SK-N-SH treated with all-trans-retinoic acid at 6 μM for 48 hours (cell line): Measurements from ENCODE around the gene C11orf21.

ENCODE experiments used
- ATAC-seq: fragments of 200-7000 bp; cut with Tn5 transposase; 3 replicates; pipeline ENCODE4 v1.9.1; 2020; ENCODE audit warnings: mild to moderate bottlenecking, moderate library complexity
- CSDC2 ChIP-seq: fragments of 250-450 bp; sonication (Bioruptor Pico); IDR thresholded peaks from 2 replicates; pipeline ENCODE4 v1.5.0; 2020; ENCODE audit warnings: mild to moderate bottlenecking, moderate library complexity
- ESRRG ChIP-seq: fragments of 250-450 bp; sonication (Bioruptor Pico); IDR thresholded peaks from 2 replicates; pipeline ENCODE4 v1.6.1; 2021; ENCODE audit warnings: mild to moderate bottlenecking
- GLIS3 ChIP-seq: fragments of 250-450 bp; sonication (Bioruptor Pico); IDR thresholded peaks from 2 replicates; pipeline ENCODE4 v1.5.0; 2020; ENCODE audit warnings: mild to moderate bottlenecking, moderate library complexity
- OSR1 ChIP-seq: fragments of 250-450 bp; sonication (Bioruptor Pico); IDR thresholded peaks from 2 replicates; pipeline ENCODE4 v1.8.0; 2022; ENCODE audit warnings: moderate library complexity, mild to moderate bottlenecking, inconsistent platforms
- RARB ChIP-seq: fragments of 250-450 bp; sonication (Bioruptor Pico); IDR thresholded peaks from 2 replicates; pipeline ENCODE4 v1.8.0; 2021; ENCODE audit warnings: mild to moderate bottlenecking, moderate library complexity
- SNAI2 ChIP-seq: fragments of 250-450 bp; sonication (Bioruptor Pico); IDR thresholded peaks from 2 replicates; pipeline ENCODE4 v1.5.0; 2020; ENCODE audit warnings: mild to moderate bottlenecking, moderate library complexity
- TCF4 ChIP-seq: fragments of 250-450 bp; sonication (Bioruptor Pico); IDR thresholded peaks from 2 replicates; pipeline ENCODE4 v1.8.0; 2021; ENCODE audit warnings: mild to moderate bottlenecking, moderate library complexity, borderline replicate concordance
- TOX ChIP-seq: fragments of 250-450 bp; sonication (Bioruptor Pico); IDR thresholded peaks from 2 replicates; pipeline ENCODE4 v1.8.0; 2021; ENCODE audit warnings: mild to moderate bottlenecking, moderate library complexity, borderline replicate concordance
- ZNF565 ChIP-seq: fragments of 450-650 bp; formaldehyde crosslinking; conservative IDR thresholded peaks from 2 replicates; pipeline ENCODE4 v1.5.0; 2020; ENCODE audit warnings: low read depth, mild to moderate bottlenecking, moderate library complexity
- ZNF8 ChIP-seq: fragments of 450-650 bp; formaldehyde crosslinking; IDR thresholded peaks from 2 replicates; pipeline ENCODE4 v1.5.0; 2020; ENCODE audit warnings: mild to moderate bottlenecking, moderate library complexity
- TF ChIP-seq, protein P1 (sequence below): fragments of 250-450 bp; sonication (Bioruptor Pico); IDR thresholded peaks from 2 replicates; pipeline ENCODE4 v1.8.0; 2021; ENCODE audit warnings: low read depth, mild to moderate bottlenecking, moderate library complexity, borderline replicate concordance
- TF ChIP-seq, protein P2 (sequence below): fragments of 250-450 bp; sonication (Bioruptor Pico); IDR thresholded peaks from 2 replicates; pipeline ENCODE4 v1.5.1; 2020; ENCODE audit warnings: low read depth, mild to moderate bottlenecking, moderate library complexity

C11orf21 gene

DNA sequence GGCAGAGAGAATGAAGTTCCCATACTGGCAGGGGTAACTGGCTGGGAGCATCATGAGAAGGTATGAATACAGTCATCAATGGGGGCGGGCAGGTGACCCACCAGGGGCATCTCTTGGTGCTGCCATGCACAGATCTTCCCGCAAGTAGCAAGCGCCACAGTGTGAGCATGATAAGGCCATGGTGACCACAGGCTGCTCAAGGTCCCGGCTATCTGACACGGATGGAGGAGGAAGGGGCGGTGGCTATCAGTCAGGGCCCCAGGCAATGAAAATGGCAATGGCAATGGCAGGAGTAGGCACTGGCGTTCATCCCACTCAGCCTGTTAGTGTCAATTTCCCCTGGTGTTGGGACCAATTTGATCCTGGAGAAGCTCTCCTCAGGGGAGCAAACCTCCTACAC is 53.0 kb downstream of the C11orf21 start:
- ATAC-seq = no peak
- TF ChIP-seq, protein P1, sequence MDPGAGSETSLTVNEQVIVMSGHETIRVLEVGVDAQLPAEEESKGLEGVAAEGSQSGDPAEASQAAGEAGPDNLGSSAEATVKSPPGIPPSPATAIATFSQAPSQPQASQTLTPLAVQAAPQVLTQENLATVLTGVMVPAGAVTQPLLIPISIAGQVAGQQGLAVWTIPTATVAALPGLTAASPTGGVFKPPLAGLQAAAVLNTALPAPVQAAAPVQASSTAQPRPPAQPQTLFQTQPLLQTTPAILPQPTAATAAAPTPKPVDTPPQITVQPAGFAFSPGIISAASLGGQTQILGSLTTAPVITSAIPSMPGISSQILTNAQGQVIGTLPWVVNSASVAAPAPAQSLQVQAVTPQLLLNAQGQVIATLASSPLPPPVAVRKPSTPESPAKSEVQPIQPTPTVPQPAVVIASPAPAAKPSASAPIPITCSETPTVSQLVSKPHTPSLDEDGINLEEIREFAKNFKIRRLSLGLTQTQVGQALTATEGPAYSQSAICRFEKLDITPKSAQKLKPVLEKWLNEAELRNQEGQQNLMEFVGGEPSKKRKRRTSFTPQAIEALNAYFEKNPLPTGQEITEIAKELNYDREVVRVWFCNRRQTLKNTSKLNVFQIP (CRISPR knock-in tag) = no peak
- TF ChIP-seq OSR1 (no peak), ZNF565 (CRISPR knock-in tag) (no peak)

DNA sequence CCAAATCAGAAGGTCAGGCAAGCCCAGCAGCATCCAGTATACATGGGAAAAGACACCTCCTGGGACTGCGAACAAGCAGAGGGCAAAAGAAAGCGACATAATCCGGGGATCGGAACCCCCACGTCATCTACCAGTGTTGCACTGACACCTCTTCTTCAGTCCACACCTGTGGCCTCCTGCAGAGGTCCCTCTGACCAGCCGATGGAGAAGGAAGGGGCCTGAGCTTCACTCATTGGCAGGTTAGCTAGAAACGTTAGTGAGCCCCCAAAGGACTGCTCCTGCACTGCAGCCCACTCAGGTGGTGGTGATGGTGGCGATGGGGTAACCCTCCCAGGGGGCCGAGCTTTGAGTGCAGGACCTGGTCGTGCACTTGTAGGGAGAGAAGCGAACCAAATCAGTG is 53.5 kb downstream of the C11orf21 start:
- TF ChIP-seq, protein P2, sequence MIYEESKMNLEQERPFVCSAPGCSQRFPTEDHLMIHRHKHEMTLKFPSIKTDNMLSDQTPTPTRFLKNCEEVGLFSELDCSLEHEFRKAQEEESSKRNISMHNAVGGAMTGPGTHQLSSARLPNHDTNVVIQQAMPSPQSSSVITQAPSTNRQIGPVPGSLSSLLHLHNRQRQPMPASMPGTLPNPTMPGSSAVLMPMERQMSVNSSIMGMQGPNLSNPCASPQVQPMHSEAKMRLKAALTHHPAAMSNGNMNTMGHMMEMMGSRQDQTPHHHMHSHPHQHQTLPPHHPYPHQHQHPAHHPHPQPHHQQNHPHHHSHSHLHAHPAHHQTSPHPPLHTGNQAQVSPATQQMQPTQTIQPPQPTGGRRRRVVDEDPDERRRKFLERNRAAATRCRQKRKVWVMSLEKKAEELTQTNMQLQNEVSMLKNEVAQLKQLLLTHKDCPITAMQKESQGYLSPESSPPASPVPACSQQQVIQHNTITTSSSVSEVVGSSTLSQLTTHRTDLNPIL (CRISPR knock-in tag) = no peak
- no peak for TF ChIP-seq TOX (CRISPR knock-in tag)
- no peak for TF ChIP-seq ZNF8 (CRISPR knock-in tag)
- no peak for TF ChIP-seq SNAI2
- TF ChIP-seq GLIS3 (CRISPR knock-in tag) = no peak
- no peak for TF ChIP-seq RARB (CRISPR knock-in tag)
- TF ChIP-seq, all 23 proteins: peak for 0
- no peak for ATAC-seq

DNA sequence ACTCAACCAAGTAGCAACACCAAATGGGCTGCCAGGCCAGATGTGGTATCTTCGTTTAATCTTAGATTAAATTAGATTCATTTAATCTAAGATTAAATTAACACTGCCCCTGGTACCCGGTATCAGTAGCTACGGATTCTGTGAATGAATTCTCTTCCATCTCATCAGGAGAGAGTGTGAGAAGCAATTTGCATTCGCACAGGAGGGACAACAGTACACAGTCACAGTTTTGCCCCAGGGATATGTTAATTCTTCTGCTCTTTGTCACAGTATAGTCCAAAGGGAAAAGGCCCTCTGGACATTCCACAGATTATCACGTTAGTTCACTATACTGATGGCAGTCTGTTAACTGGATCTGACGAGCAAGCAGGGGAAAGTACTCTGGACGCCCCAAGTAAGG is 54.2 kb downstream of the C11orf21 start:
- ATAC-seq = no peak
- TF ChIP-seq CSDC2 (no peak), ESRRG (CRISPR knock-in tag) (no peak), TCF4 (CRISPR knock-in tag) (peak; percentile 73; the same call in 1 of the 2 replicates)
